NCI-H1436 treated with DMSO at 0.1 percent for 48 hours (cell line): ENCODE data around the gene SH3BP1.

Experiments used
- DNase-seq: peaks from one replicate; lab custom pipeline; 2025; lab: John Stamatoyannopoulos, UW

SH3BP1 gene

DNA sequence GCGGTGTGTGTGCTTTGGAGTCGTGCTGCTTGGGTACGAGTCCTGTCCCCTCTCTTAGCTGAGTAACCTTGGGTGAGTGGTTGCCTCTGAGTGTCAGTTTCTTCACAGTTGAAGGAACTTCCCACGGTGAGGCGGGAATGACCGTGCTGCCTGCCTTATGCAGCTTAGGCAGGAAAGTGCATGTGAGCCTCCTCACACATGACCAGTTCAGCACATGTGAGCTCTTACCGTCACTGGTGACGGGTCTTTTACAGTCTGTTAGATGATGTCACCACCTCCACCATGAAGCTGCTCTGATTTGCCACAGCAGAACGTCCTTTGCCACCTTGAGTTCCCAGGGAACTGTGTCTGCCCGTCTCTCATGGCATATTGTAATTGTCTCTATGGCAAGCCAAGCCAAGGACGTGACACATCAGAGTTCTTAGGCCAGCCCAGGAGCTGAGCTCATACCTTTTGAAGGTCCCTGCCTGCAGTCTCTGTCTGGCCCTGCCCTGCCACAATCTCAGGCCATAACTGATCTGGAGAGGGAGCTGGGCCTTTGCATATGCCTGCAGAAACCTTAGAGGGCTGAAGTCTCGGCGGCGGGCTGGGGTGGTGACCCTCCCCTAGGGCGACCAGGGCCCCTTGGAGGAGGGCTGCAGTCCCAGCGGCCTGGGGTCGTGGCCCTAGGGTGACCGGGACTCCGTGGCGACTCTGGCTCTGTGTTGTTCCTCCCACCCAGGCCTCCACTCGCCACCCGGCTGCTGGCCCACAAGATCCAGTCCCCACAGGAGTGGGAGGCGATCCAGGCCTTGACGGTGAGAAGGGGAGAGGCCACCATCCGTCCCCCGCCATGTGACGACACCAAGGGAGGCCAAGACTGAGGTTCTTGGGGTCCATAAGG, 23.0 kb upstream of the SH3BP1 start:
- DNase-seq, result no peak

GRCh38 chr22:37617431-37617830, 22.0 kb upstream of the SH3BP1 start:
- DNase-seq, result no peak

DNA sequence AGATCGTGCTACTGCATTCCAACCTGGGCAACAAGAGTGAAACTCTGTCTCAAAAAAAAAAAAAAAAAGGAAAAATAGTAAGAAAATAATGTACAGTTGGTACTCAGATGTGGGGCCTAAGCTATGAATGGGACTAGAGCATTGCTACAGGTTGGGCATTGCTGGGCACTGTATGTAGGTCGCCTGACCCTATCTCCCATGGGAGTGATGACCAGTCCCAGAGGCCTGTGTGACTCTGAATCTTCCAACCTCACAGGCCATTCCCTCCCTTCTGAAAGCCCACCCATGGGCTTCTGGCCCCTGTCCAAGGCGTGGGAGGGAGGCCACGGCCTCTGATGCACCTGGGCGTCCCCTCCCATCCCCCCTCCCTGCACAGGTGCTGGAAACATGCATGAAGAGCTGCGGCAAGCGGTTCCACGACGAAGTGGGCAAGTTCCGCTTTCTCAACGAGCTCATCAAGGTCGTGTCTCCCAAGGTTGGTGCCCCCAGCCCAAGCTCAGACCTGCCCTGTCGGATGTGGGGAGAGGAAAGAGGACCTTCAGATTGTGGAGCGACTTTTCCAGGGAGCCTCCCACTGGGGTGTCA, 21.3 kb upstream of the SH3BP1 start:
- DNase-seq, result no peak

GRCh38 chr22:37618674-37619073, 20.8 kb upstream of the SH3BP1 start:
- DNase-seq, result no peak

- DNase-seq, result no peak
Observed at GRCh38 chr22:37619991-37620390, 19.5 kb upstream of the SH3BP1 start.

DNA sequence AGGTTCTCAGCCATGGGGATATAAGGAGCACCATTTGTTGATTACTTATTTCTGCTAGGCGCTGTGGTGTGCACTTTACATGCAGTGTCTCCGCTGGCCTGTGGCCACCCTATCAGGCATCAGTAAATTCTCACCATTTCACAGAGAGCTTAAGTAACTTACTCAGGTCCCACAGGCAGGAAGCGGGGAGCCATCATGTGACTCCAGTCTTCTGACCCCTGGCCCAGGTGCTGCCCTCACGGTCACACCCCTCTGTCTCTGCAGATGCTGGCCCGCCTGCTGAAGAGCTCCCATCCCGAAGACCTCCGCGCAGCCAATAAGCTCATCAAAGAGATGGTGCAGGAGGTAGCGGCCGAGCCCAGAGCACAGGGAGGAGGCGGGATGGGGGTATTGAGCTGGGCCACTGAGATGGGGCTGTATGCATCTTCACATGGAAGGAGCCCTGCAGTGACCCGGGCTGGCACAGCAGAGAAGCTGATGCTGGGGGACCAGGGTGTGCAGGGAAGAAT, 18.1 kb upstream of the SH3BP1 start:
- no peak for DNase-seq

DNA sequence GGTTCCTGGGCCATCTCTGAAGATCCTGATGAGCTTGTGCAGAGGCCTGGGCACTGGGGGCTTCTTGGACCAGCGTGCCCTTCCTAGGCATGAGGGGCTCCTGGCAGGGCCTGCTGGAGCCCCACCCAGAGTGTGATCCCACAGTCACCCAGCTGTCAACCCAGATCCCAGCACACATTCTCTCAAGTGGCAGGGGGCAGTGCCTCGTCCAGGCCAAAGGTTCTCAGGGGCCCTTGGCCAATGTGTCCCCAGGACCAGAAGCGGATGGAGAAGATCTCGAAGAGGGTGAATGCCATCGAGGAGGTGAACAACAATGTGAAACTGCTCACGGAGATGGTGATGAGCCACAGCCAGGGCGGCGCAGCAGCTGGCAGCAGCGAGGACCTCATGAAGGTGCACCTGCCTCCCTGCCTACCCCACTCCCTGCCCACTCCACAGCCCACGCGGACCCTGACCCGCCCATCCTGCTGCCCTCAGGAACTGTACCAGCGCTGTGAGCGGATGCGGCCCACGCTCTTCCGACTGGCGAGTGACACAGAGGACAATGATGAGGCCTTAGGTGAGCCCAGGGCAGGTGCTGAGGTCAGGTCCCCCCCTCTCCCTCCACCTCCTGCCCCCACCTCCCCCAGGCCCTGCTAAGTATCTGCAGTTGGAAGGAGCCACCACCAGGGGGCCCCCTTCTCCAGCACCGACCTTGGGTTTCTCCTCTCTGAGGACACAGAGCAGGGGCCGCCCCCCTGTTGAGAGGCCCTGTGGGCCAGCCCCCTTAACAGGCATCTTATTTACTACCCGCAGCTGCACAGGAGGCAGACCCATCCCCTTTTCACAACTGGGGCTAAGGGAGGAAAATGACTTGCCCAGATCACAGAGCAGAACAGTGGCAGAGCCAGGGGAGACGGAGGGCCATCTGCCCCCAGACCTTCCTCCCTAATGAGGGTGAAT, 16.1 kb upstream of the SH3BP1 start:
- no peak for DNase-seq

DNA sequence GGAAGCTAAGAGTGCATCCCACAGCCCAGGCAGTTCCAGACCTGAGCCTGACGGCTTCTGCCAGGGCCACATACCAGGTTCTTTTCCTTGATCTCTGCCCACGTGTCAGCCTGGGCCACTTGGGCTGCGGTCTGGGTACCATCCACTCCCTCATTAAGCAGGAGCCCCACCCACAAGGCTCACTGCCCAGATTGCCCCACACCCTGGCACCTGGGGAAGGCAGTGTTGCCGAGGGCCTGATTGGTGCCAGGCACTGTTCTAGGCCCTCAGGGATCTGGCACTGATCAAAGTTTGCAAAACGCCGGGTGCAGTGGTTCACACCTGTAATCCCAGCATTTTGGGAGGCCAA, 15.5 kb upstream of the SH3BP1 start:
- DNase-seq, result no peak

GRCh38 chr22:37624876-37625275, 14.6 kb upstream of the SH3BP1 start:
- DNase-seq, result no peak

DNA sequence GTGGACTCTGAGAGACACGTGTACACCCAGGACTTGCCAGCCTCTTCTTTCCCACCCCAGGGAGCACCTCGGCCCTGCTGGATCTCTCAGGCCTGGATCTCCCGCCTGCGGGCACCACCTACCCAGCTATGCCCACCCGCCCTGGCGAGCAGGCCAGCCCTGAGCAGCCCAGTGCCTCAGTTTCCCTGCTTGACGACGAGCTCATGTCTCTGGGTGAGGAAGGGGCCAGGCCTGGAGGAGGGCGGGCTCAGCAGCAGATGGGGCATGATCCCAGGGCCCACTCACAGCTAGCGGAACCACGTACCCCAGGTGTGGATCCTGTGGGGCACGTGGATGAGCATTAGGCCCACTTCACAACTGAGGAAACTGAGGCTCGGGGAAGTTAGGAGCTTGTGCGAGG, 13.7 kb upstream of the SH3BP1 start:
- no peak for DNase-seq

GRCh38 chr22:37626144-37626543, 13.3 kb upstream of the SH3BP1 start:
- no peak for DNase-seq

DNA sequence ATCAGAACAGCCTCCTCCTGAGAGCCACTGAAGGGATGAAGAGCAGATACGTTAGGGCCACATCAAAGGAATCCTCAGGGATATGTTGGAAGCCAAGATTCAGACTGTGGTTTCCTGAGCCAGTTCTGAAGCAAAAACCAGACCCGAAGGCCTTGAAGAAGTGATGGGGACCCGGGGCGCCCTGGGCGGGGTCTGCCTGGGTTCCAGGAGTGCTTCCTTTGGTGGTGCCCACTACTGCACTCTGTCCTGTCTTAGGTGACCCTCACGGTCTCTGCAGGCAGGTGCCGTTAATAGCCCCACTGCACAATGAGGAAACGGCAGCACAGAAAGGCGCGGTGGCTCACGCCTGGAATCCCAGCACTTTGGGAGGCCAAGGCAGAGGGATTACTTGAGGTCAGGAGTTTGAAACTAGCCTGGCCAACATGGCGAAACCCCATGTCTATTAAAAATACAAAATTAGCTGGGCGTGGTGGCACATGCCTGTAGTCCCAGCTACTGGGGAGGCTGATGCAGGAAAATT, 12.9 kb upstream of the SH3BP1 start:
- DNase-seq, result no peak

DNA sequence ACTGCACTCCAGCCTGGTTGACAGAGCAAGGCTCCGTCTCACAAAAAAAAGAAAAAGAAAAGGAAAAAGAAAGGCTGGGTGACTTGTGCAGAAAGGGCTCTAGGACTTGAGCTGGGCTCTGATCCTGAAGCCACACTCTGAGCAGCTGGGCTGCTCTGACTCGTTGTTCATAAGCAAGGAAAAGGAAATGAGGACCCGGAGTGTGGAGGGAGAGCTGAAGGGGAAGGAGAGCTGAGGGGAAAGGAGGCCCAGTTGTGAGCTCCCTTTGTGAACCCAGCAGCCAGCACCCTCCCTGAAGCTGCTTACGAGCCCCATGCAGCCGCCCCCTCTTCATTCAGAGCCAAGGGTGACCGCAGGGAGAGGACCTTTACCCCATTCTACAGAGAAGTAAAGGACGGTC, 12.3 kb upstream of the SH3BP1 start:
- no peak for DNase-seq

- no peak for DNase-seq
Observed at GRCh38 chr22:37627545-37627944, 11.9 kb upstream of the SH3BP1 start.

GRCh38 chr22:37628830-37629229, 10.6 kb upstream of the SH3BP1 start:
- no peak for DNase-seq

DNA sequence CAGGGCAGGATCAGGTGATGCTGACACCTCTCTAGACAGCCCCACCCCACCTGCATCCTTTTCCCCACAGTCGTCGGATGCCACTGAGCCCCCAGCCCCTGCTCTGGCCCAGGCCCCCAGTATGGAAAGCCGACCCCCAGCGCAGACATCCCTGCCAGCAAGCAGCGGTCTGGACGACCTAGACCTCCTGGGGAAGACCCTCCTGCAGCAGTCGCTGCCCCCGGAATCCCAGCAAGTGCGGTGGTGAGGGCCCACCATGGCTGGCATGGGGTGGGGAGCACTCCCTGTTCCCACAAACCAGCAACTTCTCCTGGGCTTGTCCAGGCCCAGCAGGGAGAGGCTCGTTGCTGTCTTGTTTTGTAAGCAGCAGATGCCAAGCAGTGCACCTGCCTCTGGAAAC, 9.5 kb upstream of the SH3BP1 start:
- no peak for DNase-seq

- DNase-seq, result no peak
Observed at GRCh38 chr22:37630839-37631435, 8.5 kb upstream of the SH3BP1 start.

DNA sequence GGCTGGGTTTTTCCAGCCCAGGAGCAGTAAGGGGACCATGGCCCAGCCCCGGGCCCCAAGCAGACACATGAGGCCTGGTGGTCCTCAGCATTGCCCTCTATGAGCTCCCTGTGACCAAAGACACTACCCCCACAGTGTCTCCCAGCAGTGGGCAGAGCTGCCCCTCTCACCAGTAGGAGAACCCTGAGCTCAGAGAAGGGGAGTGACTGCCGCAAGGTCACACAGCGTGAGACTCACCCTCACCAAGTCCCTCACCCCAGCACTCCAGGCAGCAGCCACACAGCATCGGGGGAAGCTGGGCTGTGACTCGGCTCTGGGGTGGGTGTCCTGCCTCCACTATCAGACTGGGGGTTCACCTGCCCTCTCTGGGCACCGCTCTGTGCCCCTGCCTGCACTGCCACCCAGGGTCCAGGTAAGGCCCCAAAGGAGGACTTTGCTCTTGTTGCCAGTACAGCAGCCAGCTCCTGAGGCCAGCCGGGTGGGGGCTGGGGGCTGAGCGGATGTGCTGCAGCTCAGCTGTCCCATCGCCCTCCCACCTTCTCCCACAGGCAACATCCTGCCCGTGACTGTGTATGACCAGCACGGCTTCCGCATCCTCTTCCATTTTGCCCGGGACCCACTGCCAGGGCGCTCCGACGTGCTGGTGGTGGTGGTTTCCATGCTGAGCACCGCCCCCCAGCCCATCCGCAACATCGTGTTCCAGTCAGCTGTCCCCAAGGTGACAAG, 7.9 kb upstream of the SH3BP1 start:
- no peak for DNase-seq

DNA sequence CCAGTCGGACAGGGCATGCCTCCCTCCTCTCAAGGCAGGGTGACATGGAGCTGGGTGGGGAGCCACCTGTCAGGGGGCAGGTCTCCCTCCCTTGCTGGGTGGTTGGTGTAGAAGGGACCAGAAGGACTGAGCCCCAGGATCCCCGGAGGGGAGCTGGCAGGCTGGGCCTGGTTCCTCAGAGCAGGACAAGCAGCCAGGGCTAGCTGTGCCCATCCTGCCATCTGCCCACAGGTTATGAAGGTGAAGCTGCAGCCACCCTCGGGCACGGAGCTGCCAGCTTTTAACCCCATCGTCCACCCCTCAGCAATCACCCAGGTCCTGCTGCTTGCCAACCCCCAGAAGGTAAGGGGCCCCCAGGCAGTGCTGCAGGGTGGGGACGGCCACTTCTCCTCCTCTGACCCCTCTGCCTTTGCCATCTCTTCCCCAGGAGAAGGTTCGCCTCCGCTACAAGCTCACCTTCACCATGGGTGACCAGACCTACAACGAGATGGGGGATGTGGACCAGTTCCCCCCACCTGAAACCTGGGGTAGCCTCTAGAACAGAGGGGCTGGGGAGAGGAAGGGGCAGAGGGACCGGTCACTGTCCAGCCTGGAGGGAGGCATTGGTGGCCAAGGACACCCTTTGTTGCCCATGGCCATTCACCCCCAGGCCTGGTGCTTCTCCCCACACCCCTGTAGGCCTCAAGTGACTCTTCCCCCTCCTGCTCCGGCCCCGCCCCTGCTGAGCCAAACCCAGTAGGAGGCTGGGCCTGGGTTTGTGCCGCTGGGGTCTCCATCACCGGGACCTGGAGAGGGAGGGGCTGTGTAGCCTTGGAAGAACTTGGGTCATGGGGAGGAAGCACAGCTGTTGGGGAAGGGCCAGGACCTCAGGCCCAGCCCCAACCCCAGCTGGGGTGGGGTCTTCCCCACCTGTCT, 7.0 kb upstream of the SH3BP1 start:
- no peak for DNase-seq

GRCh38 chr22:37633089-37633624, 6.3 kb upstream of the SH3BP1 start:
- no peak for DNase-seq
